PC-3 (cell line): ENCODE data around the gene DTNBP1. TPM values are rescaled to one million over a fixed set of nuclear protein-coding genes. Genes with fewer than 3 reads are reported as not detected.

ENCODE experiments used
- ATAC-seq: fragments of 200-7000 bp; cut with Tn5 transposase; 2 replicates; pipeline ENCODE4 v1.9.1; 2020; ENCODE audit warnings: mild to moderate bottlenecking, moderate library complexity
- BruUV-seq: library from RNA; stranded (reverse); fragments of 400-500 nt; replicated peaks from 2 replicates; lab custom pipeline; 2021; lab: Mats Ljungman, UMichigan
- CTCF ChIA-PET: fragments of 300-600 bp; sonication (Branson Sonifier 250); formaldehyde crosslinking; loops from one replicate; lab custom pipeline; 2022; ENCODE audit warnings: antibody characterized with exemption; lab: Charles Lee
- POLR2A ChIA-PET: fragments of 300-600 bp; sonication (Branson Sonifier 250); formaldehyde crosslinking; loops from one replicate; lab custom pipeline; 2022; ENCODE audit warnings: antibody characterized with exemption; ENCODE audit not compliant: unreplicated experiment; lab: Charles Lee
- DNase-seq: peaks from one replicate; pipeline ENCODE4 v3.0.0-alpha.2; 2015
- H2AFZ ChIP-seq: fragments of 300-600 bp; sonication (generic); 2 replicates; pipeline ENCODE4 v1.6.0; 2016; ENCODE audit warnings: antibody characterized with exemption, low read length
- H3F3A ChIP-seq: fragments of 300-600 bp; sonication (generic); one replicate; pipeline ENCODE4 v1.6.0; 2017; ENCODE audit warnings: antibody characterized with exemption, low read length, control low read depth, mild to moderate bottlenecking; ENCODE audit not compliant: unreplicated experiment
- H3K27ac ChIP-seq: fragments of 300-600 bp; sonication (generic); 2 replicates; pipeline ENCODE4 v1.5.1; 2016; ENCODE audit warnings: mild to moderate bottlenecking, low read length
- H3K27me3 ChIP-seq: fragments of 300-600 bp; sonication (generic); 2 replicates; pipeline ENCODE4 v1.6.1; 2016; ENCODE audit warnings: low read length, mixed read lengths
- H3K36me3 ChIP-seq: fragments of 300-600 bp; sonication (generic); 2 replicates; pipeline ENCODE4 v1.6.1; 2016; ENCODE audit warnings: low read depth, mixed run types, low read length, mixed read lengths
- H3K4me1 ChIP-seq: fragments of 300-600 bp; sonication (generic); 2 replicates; pipeline ENCODE4 v1.5.1; 2016; ENCODE audit warnings: low read length; ENCODE audit not compliant: insufficient read depth
- H3K4me2 ChIP-seq: fragments of 300-600 bp; sonication (generic); 2 replicates; pipeline ENCODE4 v1.6.0; 2016; ENCODE audit warnings: low read length
- H3K4me3 ChIP-seq: fragments of 300-600 bp; sonication (generic); 2 replicates; pipeline ENCODE4 v1.5.1; 2016; ENCODE audit warnings: mild to moderate bottlenecking, low read length, mixed read lengths
- H3K79me2 ChIP-seq: fragments of 300-600 bp; sonication (generic); 2 replicates; pipeline ENCODE4 v1.6.1; 2017; ENCODE audit warnings: low read length, mixed read lengths
- H3K9ac ChIP-seq: fragments of 300-600 bp; sonication (generic); 2 replicates; pipeline ENCODE4 v1.6.0; 2016; ENCODE audit warnings: mild to moderate bottlenecking, low read length
- H3K9me2 ChIP-seq: fragments of 300-600 bp; sonication (generic); replicated peaks from 2 replicates; pipeline ENCODE4 v1.6.1; 2016; ENCODE audit warnings: mixed run types, low read length, mixed read lengths
- H3K9me3 ChIP-seq: fragments of 300-600 bp; sonication (generic); 2 replicates; pipeline ENCODE4 v1.6.1; 2016; ENCODE audit warnings: low read length, mixed read lengths
- H4K20me1 ChIP-seq: fragments of 300-600 bp; sonication (generic); 2 replicates; pipeline ENCODE4 v1.6.1; 2016; ENCODE audit warnings: low read length, mixed read lengths
- CTCF ChIP-seq: fragments of 300-600 bp; sonication (generic); conservative IDR thresholded peaks from 2 replicates; pipeline ENCODE4 v1.5.1; 2017; ENCODE audit warnings: antibody characterized with exemption, low read depth, mild to moderate bottlenecking, low read length
- EZH2 ChIP-seq: fragments of 300-600 bp; sonication (generic); IDR thresholded peaks from one replicate; pipeline ENCODE4 v1.6.1; 2017; ENCODE audit warnings: antibody characterized with exemption, mild to moderate bottlenecking, low read length; ENCODE audit not compliant: unreplicated experiment
- EZH2phosphoT487 ChIP-seq: fragments of 300-600 bp; sonication (generic); IDR thresholded peaks from 2 replicates; pipeline ENCODE4 v1.6.1; 2018; ENCODE audit warnings: mild to moderate bottlenecking, antibody characterized with exemption, low read length, borderline replicate concordance
- intact Hi-C: fragments of 100-400 bp; cut with micrococcal nuclease; formaldehyde crosslinking; loops from 2 replicates; pipeline ENCODE4 v1.9.0; 2023
- total RNA-seq: library from RNA; depleted of rRNA; stranded (reverse); fragments of >200 nt; gene quantifications from 2 replicates; pipeline ENCODE4 v1.2.3, GENCODE V29; 2014

Gene DTNBP1
- total RNA-seq, 1 experiment from 2014 or later: 7.9 TPM

DNA sequence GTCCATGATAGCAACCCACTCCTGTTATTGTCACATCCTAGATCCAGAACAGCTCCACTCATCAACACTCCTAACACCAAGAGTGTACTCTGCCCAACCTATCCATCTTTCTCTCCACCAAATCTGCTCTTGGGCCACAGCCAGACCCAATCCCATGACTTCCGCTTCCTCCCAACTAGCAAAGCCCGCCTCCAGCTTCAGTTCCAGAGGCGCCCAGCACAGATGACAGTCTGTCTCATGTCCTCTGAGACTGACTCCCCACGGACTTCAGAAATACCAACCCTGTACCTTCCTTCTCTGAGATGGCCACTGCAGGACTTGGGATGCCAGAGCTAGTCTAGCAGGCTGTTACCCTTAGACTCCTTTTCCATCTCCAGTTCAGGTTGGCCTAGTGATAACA lies 48.6 kb downstream of the DTNBP1 start:
- CTCF ChIA-PET: no interaction called here
- BruUV-seq: no TSS peak

GRCh38 chr6:15608396-15608795 lies 54.4 kb downstream of the DTNBP1 start:
- Histone ChIP-seq H3F3A (no peaks in the 10 kb centered on the region), H3K9me3 (no peaks in the 10 kb centered on the region), H3K36me3 (peaks cover 5% of the 10 kb centered on the region; the same call in 1 of the 2 replicates), H3K9me2 (no peaks in the 10 kb centered on the region), H3K27me3 (no peaks in the 10 kb centered on the region), H3K79me2 (no peaks in the 10 kb centered on the region), H3K4me2 (no peak overlapping the region), H3K4me3 (no peak overlapping the region), H2AFZ (0 out of 2 replicates have a peak overlapping the region, but pooled peaks have one; percentile 38), H4K20me1 (no peaks in the 10 kb centered on the region), H3K4me1 (peaks cover 7% of the 10 kb centered on the region), H3K27ac (peak overlapping the region; percentile 4; the same call in 1 of the 2 replicates), H3K9ac (no peak overlapping the region)
- DNase-seq (peak; percentile 81), ATAC-seq (peak; percentile 100)
- intact Hi-C loops: no loop called here
- ChIA-PET CTCF (no interaction called here), POLR2A (no interaction called here)
- BruUV-seq: no TSS peak
- TF ChIP-seq EZH2 (no peak), CTCF (no peak), EZH2phosphoT487 (no peak)

More for the DNA sequence above, 48.6 kb downstream of the DTNBP1 start:
- POLR2A ChIA-PET: no interaction called here
- H3K27me3 ChIP-seq: no peaks in the 10 kb centered on the region
- no peaks in the 10 kb centered on the region for H4K20me1 ChIP-seq
- H3K4me1 ChIP-seq: no peaks in the 10 kb centered on the region
- DNase-seq (no peak), ATAC-seq (no peak)
- H3K36me3 ChIP-seq: peaks cover 9% of the 10 kb centered on the region; the same call in 1 of the 2 replicates
- TF ChIP-seq EZH2phosphoT487 (no peak), CTCF (no peak), EZH2 (no peak)
- no peaks in the 10 kb centered on the region; the same call in 1 of the 2 replicates for H3K79me2 ChIP-seq
- no peak overlapping the region for H3K27ac ChIP-seq
- H3K4me2 ChIP-seq: no peak overlapping the region
- no peak overlapping the region for H3K4me3 ChIP-seq
- no peaks in the 10 kb centered on the region for H3K9me3 ChIP-seq
- intact Hi-C loops: no loop called here
- H3K9me2 ChIP-seq: no peaks in the 10 kb centered on the region
- no peak overlapping the region for H3K9ac ChIP-seq
- no peak overlapping the region for H2AFZ ChIP-seq
- no peaks in the 10 kb centered on the region for H3F3A ChIP-seq

DNA sequence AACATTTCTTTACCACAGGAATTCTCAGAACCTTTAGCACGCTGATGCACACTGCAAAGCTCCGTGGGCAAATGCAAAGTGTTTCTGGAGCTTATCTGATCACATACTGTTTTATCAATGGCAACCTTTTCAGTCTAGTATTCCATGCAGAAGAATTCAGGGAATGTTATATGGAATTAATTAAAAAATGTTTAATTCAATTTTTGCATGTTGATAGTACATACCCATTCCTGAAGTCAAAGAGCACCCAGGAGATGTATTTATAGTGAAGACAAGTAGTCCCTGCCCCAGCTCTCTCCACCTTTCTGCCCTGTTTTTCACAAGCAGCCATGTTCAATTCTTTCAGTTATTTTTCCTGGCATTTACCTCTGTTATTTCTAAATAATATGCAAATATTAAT lies 55.2 kb downstream of the DTNBP1 start:
- Histone ChIP-seq H3K4me3 (no peak overlapping the region), H2AFZ (no peak overlapping the region), H3K79me2 (no peaks in the 10 kb centered on the region), H3F3A (no peaks in the 10 kb centered on the region), H3K27me3 (no peaks in the 10 kb centered on the region), H4K20me1 (no peaks in the 10 kb centered on the region), H3K4me2 (no peak overlapping the region), H3K9ac (no peak overlapping the region), H3K36me3 (peaks cover 5% of the 10 kb centered on the region; the same call in 1 of the 2 replicates), H3K9me2 (no peaks in the 10 kb centered on the region), H3K27ac (no peak overlapping the region), H3K4me1 (peaks cover 7% of the 10 kb centered on the region), H3K9me3 (no peaks in the 10 kb centered on the region)
- BruUV-seq: no TSS peak
- no peak for TF ChIP-seq EZH2
- CTCF ChIA-PET: no interaction called here
- intact Hi-C loops: no loop called here
- DNase-seq: no peak
- POLR2A ChIA-PET: no interaction called here
- ATAC-seq: no peak
